Thoracic aorta (tissue), 2 donors: Measurements from ENCODE around the gene TAS2R10. TPM values are rescaled to one million over a fixed set of nuclear protein-coding genes. Genes with fewer than 3 reads are reported as not detected.

Source experiments
- ATAC-seq: fragments of 150-250 bp; one replicate; pipeline ENCODE4 v1.8.0; 2017; ENCODE audit warnings: low read depth; ENCODE audit not compliant: insufficient number of reproducible peaks, low FRiP score
- DNase-seq: peaks from one replicate; pipeline ENCODE4 v3.0.0-alpha.2; 2020; ENCODE audit warnings: low spot score
- H3K27ac ChIP-seq, 2 donors: fragments of 200-600 bp; sonication (generic); 1 replicate in 1 of 2; 2 replicates in 1 of 2; pipeline ENCODE4 v1.5.1; 2016; ENCODE audit warnings: mild to moderate bottlenecking in 2 of 2, moderate library complexity in 2 of 2
- H3K27me3 ChIP-seq: fragments of 200-600 bp; sonication (generic); replicated peaks from 2 replicates; pipeline ENCODE4 v1.6.0; 2016; ENCODE audit warnings: mild to moderate bottlenecking; ENCODE audit not compliant: insufficient read depth
- H3K36me3 ChIP-seq: fragments of 200-600 bp; sonication (generic); one replicate; pipeline ENCODE4 v1.5.1; 2016
- H3K4me1 ChIP-seq, 2 donors: fragments of 200-600 bp; sonication (generic); 1 replicate in 1 of 2; 2 replicates in 1 of 2; pipeline versions ENCODE4 v1.5.1 to v1.6.0; 2016; ENCODE audit warnings: low read depth in 2 of 2, mild to moderate bottlenecking in 1 of 2; ENCODE audit not compliant: control insufficient read depth in 1 of 2
- H3K4me3 ChIP-seq: fragments of 200-600 bp; sonication (generic); 2 replicates; pipeline ENCODE4 v1.5.1; 2016; ENCODE audit warnings: mild to moderate bottlenecking
- H3K9me3 ChIP-seq: fragments of 200-600 bp; sonication (generic); 2 replicates; pipeline ENCODE4 v1.5.1; 2016
- CTCF ChIP-seq: fragments of 200-600 bp; sonication (generic); IDR thresholded peaks from one replicate; pipeline ENCODE4 v1.5.1; 2019; ENCODE audit warnings: antibody characterized with exemption
- total RNA-seq, 2 donors: library from RNA; depleted of rRNA; stranded (reverse); fragments of >200 nt; gene quantifications; one replicate each; pipeline versions ENCODE4 v1.1.0 to v1.2.3, GENCODE V29; 2016

The TAS2R10 gene
- total RNA-seq, 2 donors from 2014 or later = 4.6 TPM; not detected in 1

- ATAC-seq (no peak), DNase-seq (no peak)
- no peaks in the 10 kb centered on the region for H3K36me3 ChIP-seq
- no peak for TF ChIP-seq CTCF
- H3K4me1 ChIP-seq = peaks cover 0 to 6% of the 10 kb centered on the region in 2 donors
- H3K4me3 ChIP-seq = no peak overlapping the region
- peaks cover 8% of the 10 kb centered on the region for H3K9me3 ChIP-seq
- H3K27ac ChIP-seq = no peak overlapping the region
- no peaks in the 10 kb centered on the region for H3K27me3 ChIP-seq
Observed at GRCh38 chr12:10855807-10856206, 29.6 kb upstream of the TAS2R10 start.

GRCh38 chr12:10853776-10854175 is 27.6 kb upstream of the TAS2R10 start:
- DNase-seq (no peak), ATAC-seq (no peak)
- no peak for TF ChIP-seq CTCF
- H3K4me1 ChIP-seq = peaks cover 0 to 6% of the 10 kb centered on the region in 2 donors
- no peak overlapping the region for H3K4me3 ChIP-seq
- no peaks in the 10 kb centered on the region for H3K27me3 ChIP-seq
- no peak overlapping the region for H3K27ac ChIP-seq
- peaks cover 8% of the 10 kb centered on the region for H3K9me3 ChIP-seq
- H3K36me3 ChIP-seq = no peaks in the 10 kb centered on the region

GRCh38 chr12:10851243-10851858 is 25.2 kb upstream of the TAS2R10 start:
- ATAC-seq = no peak
- H3K4me3 ChIP-seq = no peak overlapping the region
- H3K27me3 ChIP-seq = no peaks in the 10 kb centered on the region
- H3K27ac ChIP-seq = no peak overlapping the region
- no peak for TF ChIP-seq CTCF
- H3K36me3 ChIP-seq = peaks cover 8% of the 10 kb centered on the region
- peaks cover 7% of the 10 kb centered on the region for H3K9me3 ChIP-seq
- DNase-seq = no peak
- H3K4me1 ChIP-seq = peaks cover 0 to 6% of the 10 kb centered on the region in 2 donors

- no peak for TF ChIP-seq CTCF
- Histone ChIP-seq H3K4me3 (no peak within 1 kb of the TSS), H3K27ac (no peak within 1 kb of the TSS), H3K9me3 (no peaks in the 10 kb centered on the region), H3K27me3 (no peaks in the 10 kb centered on the region), H3K36me3 (peaks cover 8% of the 10 kb centered on the region), H3K4me1 (peaks cover 0 to 6% of the 10 kb centered on the region in 2 donors)
- ATAC-seq (no peak), DNase-seq (no peak)
Observed at GRCh38 chr12:10849425-10849878, 23.3 kb upstream of the TAS2R10 start, which contains the start of gene PRR4. PRR4 (minus strand) TSS chr12:10849475; CDS start chr12:10849437, 38 bp downstream.

GRCh38 chr12:10847744-10848143 is 21.6 kb upstream of the TAS2R10 start:
- Histone ChIP-seq H3K4me1 (peaks cover 0 to 6% of the 10 kb centered on the region in 2 donors), H3K4me3 (no peak overlapping the region), H3K36me3 (peaks cover 11% of the 10 kb centered on the region), H3K27ac (no peak overlapping the region), H3K27me3 (no peaks in the 10 kb centered on the region), H3K9me3 (no peaks in the 10 kb centered on the region)
- TF ChIP-seq CTCF = no peak
- DNase-seq (no peak), ATAC-seq (no peak)
